Adrenal gland (tissue), 12 donors: ENCODE data around the gene WDR72. TPM values are rescaled to one million over a fixed set of nuclear protein-coding genes. Genes with fewer than 3 reads are reported as not detected.

Source experiments
- DNase-seq, 7 donors: peaks; one replicate each; pipeline ENCODE4 v3.0.0-alpha.2; 2019 to 2020
- H3K27ac ChIP-seq, 5 donors: fragments of 200-600 bp; sonication (generic) in 4 of 5; 1 replicate in 3 of 5; 2 replicates in 2 of 5; pipeline versions ENCODE4 v1.5.1 to v1.8.0; 2016 to 2020; ENCODE audit warnings: mild to moderate bottlenecking in 1 of 5
- H3K27me3 ChIP-seq: fragments of 200-600 bp; 2 replicates; pipeline ENCODE4 v1.8.0; 2021
- H3K36me3 ChIP-seq, 2 donors: fragments of 200-600 bp; replicated peaks in 1 of 2; 1 replicate in 1 of 2; 2 replicates in 1 of 2; pipeline versions ENCODE4 v1.5.1 to v1.8.0; 2018 to 2022
- H3K4me1 ChIP-seq, 2 donors: fragments of 200-600 bp; replicated peaks in 1 of 2; 1 replicate in 1 of 2; 2 replicates in 1 of 2; pipeline versions ENCODE4 v1.5.1 to v1.8.0; 2018 to 2021
- H3K4me3 ChIP-seq, 4 donors: fragments of 200-600 bp; sonication (generic) in 3 of 4; one replicate each; pipeline ENCODE4 v1.5.1; 2016 to 2018
- H3K9me3 ChIP-seq, 3 donors: fragments of 200-600 bp; sonication (generic) in 1 of 3; replicated peaks in 1 of 3; 1 replicate in 2 of 3; 2 replicates in 1 of 3; pipeline versions ENCODE4 v1.5.1 to v1.8.0; 2016 to 2021
- POLR2A ChIP-seq, 2 donors: fragments of 450-650 bp; IDR thresholded peaks; one replicate each; pipeline ENCODE4 v1.6.1; 2017; ENCODE audit warnings: antibody characterized with exemption in 2 of 2, mild to moderate bottlenecking in 2 of 2, moderate library complexity in 1 of 2
- WGBS, 4 donors: extraction: QIAGEN DNeasy Blood & Tissue Kit in 2 of 4; methylation state at CpG; one replicate each; pipeline versions ENCODE4 v1.1.5 to v1.1.7; 2013 to 2017; 5-methylcytosine and 5-hydroxymethylcytosine counted together
- intact Hi-C, 2 donors: fragments of 100-400 bp; cut with DNase I; formaldehyde crosslinking; loops; one replicate each; pipeline versions ENCODE4 v1.14.1 to v1.15.0; 2022 to 2023
- polyA plus RNA-seq, 3 donors: library from polyadenylated mRNA; stranded (reverse); fragments of 200-250 nt in 2 of 3; fragments of 350-450 nt in 1 of 3; fragmentation: Illumina TruSeq in 1 of 3; extraction: RNeasy Lipid Tissue Mini Kit (QIAGEN cat#74804) in 1 of 3; gene quantifications; one replicate each; pipeline ENCODE4 v1.2.3, GENCODE V29; 2013 to 2014
- total RNA-seq, 9 donors: library from RNA; depleted of rRNA in 4 of 9; stranded (reverse); fragments of >200 nt in 4 of 9; fragments of 120-200 nt in 1 of 9; fragmentation: NEBNext Ultra II Directional in 1 of 9; extraction: Animal tissue kit (Norgen Biotek cat#: 25700) in 1 of 9; gene quantifications; one replicate each; pipeline versions ENCODE4 v1.1.0 to v1.2.4, GENCODE V29; 2013 to 2023
- TF ChIP-seq, protein P1 (sequence below), 6 experiments: fragments of 450-650 bp in 4 of 6; fragments of 200-600 bp in 2 of 6; sonication (generic) in 1 of 6; IDR thresholded peaks; 1 replicate in 5 of 6; 2 replicates in 1 of 6; pipeline versions ENCODE4 v1.5.1 to v1.8.0; 2016 to 2021; ENCODE audit warnings: antibody characterized with exemption in 6 of 6, mild to moderate bottlenecking in 2 of 6, moderate library complexity in 1 of 6
- donor health status: healthy with polysubstance abuse.
- donor health status: Bipolar disorder and iron deficiency.
- donor health status: DM: yes; HTN: yes; CAD: no.
- donor health status: DM: no; HTN: no; CAD: no.
- donor health status: DM: no; HTN: no; CAD: no.
- donor health status: DM: yes; HTN: yes; CAD: no.

WDR72 gene
- total and polyA plus RNA-seq, 12 donors = 0.06 to 0.35 (median 0.12) TPM; not detected in 8

DNA sequence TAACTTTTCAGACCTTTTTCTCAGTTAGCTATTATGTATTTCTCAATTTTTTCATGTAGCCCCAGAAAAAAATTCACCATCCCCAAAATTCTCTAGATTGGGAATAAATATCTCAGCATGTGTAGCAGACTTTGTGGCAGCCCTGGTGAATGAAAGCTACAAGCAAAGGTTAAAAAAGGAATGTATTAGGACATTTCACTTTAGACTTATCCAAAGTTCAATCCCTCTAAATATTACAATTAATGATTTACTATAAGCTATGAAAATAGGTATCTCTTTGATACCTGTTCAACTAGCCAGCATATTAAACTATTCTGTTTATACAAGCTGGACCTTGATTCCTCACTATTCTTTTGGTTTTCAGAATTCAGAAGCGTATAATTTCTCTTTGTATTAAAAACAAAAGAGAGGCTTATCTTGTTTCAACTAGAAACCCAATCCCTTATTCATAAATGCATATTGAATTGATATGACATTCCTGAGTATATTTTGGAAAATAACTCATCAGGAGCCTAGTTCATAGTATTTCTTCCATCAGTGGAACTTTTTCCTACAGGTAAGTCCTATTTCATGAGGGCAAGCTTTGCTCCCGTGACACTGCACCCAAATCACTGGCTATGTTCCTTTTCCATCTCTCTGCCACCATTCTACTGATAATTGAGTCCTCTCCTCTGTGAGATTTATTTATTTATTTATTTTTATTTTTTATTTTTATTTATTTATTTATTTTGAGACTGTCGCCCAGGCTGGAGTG, 38.0 kb downstream of the WDR72 start:
- Histone ChIP-seq H3K27ac (no peak overlapping the region), H3K4me1 (no peaks in the 10 kb centered on the region), H3K27me3 (peaks cover 11% of the 10 kb centered on the region), H3K36me3 (no peaks in the 10 kb centered on the region), H3K9me3 (no peaks in the 10 kb centered on the region), H3K4me3 (no peak overlapping the region)
- TF ChIP-seq, protein P1, sequence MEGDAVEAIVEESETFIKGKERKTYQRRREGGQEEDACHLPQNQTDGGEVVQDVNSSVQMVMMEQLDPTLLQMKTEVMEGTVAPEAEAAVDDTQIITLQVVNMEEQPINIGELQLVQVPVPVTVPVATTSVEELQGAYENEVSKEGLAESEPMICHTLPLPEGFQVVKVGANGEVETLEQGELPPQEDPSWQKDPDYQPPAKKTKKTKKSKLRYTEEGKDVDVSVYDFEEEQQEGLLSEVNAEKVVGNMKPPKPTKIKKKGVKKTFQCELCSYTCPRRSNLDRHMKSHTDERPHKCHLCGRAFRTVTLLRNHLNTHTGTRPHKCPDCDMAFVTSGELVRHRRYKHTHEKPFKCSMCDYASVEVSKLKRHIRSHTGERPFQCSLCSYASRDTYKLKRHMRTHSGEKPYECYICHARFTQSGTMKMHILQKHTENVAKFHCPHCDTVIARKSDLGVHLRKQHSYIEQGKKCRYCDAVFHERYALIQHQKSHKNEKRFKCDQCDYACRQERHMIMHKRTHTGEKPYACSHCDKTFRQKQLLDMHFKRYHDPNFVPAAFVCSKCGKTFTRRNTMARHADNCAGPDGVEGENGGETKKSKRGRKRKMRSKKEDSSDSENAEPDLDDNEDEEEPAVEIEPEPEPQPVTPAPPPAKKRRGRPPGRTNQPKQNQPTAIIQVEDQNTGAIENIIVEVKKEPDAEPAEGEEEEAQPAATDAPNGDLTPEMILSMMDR (IDR thresholded peaks at IDR 0.05) = no peak
- no peak for TF ChIP-seq POLR2A (IDR thresholded peaks at IDR 0.05)
- no peak for DNase-seq
- 86 to 90% (median 88%) methylated on average over 3 of the region's 3 CpGs for WGBS, 4 donors
- intact Hi-C loops = no loop called here

DNA sequence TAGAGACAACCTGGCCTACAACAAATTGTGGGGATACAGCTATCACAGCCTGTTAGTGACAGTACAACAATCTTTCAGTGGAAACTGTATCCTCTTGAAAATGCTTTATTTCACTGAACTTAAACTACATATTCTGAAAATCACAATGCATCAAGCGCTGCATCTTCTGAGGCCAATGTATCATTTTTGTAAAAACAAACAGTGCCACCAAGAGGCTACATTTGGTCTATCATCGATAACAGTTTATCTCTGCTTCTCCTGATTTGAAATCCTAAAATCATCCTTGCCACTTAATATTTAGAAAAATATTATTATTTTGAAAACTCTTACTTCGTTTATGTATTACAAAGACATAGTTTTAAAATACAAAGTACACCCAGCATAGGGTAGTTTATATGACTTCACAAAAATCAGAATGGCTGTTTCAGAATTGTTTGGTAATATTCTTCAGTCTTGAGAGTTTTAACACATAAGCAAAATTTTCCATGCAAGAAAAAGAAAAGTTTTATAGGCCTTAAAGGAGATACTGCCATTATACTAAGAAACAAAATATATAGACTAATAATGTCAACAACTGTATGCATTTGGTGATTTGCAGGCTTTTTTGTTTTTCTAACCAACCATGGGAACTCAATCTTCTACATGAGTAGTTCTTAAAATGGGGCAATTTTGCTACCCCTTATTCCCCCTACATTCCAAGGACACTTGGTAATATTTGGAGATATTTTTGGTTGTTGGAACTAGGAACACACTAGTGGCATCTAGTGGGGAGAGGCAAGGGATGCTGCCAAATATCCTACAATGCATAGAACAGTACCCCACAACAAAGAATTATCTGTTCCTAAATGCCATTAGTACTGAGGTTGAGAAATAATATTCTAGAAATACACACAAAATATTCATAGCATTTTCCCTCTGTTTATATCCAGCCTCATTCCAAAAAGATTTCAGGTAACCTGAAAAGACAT, 42.3 kb downstream of the WDR72 start:
- no peaks in the 10 kb centered on the region for H3K4me1 ChIP-seq
- H3K4me3 ChIP-seq = no peak overlapping the region
- H3K27me3 ChIP-seq = peaks cover 5% of the 10 kb centered on the region
- DNase-seq = no peak
- no peaks in the 10 kb centered on the region for H3K36me3 ChIP-seq
- WGBS, 4 donors = 14 to 18% (median 17%) methylated on average over 3 of the region's 3 CpGs
- no peak for TF ChIP-seq POLR2A (IDR thresholded peaks at IDR 0.05)
- TF ChIP-seq, protein P1 (IDR thresholded peaks at IDR 0.05) = peak; percentile 23 to 53 (median 34)
- no peaks in the 10 kb centered on the region for H3K9me3 ChIP-seq
- intact Hi-C loops = loop anchor here in 1 of 2 donors (5.0 kb wide), 1 partner anchor 935 kb away; no protein-coding TSS in a partner anchor
- H3K27ac ChIP-seq = no peak overlapping the region

DNA sequence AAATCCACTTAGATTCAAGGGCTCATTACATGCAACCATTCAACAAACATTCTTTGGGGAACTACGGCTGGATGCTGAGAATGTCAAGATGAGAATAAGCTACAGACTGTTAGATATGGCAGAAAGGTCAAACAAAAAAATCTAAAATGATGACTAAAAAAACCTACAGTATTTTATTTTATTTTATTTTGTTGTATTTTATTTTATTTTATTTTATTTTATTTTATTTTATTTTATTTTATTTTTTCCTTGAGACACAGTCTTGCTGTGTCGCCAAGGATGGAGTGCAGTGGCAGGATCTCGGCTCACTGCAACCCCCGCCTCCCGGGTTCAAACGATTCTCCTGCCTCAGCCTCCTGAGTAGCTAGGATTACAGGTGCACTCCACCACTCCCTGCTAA, 46.2 kb downstream of the WDR72 start:
- Histone ChIP-seq H3K4me3 (no peak overlapping the region), H3K27me3 (no peaks in the 10 kb centered on the region), H3K9me3 (no peaks in the 10 kb centered on the region), H3K36me3 (no peaks in the 10 kb centered on the region), H3K27ac (no peak overlapping the region), H3K4me1 (no peaks in the 10 kb centered on the region)
- TF ChIP-seq, protein P1 (IDR thresholded peaks at IDR 0.05) = no peak
- no peak for TF ChIP-seq POLR2A (IDR thresholded peaks at IDR 0.05)
- WGBS, 4 donors = 84 to 91% (median 90%) methylated on average over 6 of the region's 6 CpGs
- intact Hi-C loops = no loop called here
- DNase-seq = no peak

DNA sequence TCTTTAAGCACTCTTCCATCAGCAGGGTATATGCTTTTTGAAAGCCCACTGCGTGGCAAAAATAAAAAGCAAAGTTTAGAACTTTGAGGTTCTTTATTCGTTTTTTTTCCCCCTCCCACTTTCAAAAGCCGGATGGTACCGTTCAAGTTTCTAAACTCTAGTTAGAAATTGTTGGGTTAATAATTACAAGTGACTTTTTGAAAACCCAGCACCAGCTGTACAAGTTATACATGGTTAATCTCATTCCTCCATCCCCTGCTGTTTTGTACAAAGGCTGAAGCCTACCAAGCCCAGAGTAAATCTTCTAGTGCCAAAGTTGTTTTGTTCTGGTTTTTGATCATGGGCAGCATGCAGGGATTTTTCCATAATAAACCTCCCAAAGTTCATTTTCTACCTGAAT, 48.6 kb downstream of the WDR72 start:
- H3K4me1 ChIP-seq = no peaks in the 10 kb centered on the region
- H3K9me3 ChIP-seq = no peaks in the 10 kb centered on the region
- no peak for DNase-seq
- TF ChIP-seq, protein P1 (IDR thresholded peaks at IDR 0.05) = no peak
- no peak for TF ChIP-seq POLR2A (IDR thresholded peaks at IDR 0.05)
- no peak overlapping the region for H3K4me3 ChIP-seq
- intact Hi-C loops = no loop called here
- no peaks in the 10 kb centered on the region for H3K36me3 ChIP-seq
- 69 to 77% (median 72%) methylated on average over 4 of the region's 4 CpGs for WGBS, 4 donors
- H3K27me3 ChIP-seq = no peaks in the 10 kb centered on the region
- no peak overlapping the region for H3K27ac ChIP-seq
